Neural progenitor cell (in vitro differentiated cells): Measurements from ENCODE around the gene PPFIA1. TPM values are rescaled to one million over a fixed set of nuclear protein-coding genes. Genes with fewer than 3 reads are reported as not detected.

Experiments used
- DNase-seq: peaks from one replicate; pipeline ENCODE4 v3.0.0-alpha.2; 2016; ENCODE audit warnings: low spot score
- H2AFZ ChIP-seq: fragments of 200-600 bp; sonication (generic); replicated peaks from 2 replicates; pipeline ENCODE4 v1.6.1; 2016; ENCODE audit warnings: antibody characterized with exemption
- H3F3A ChIP-seq: fragments of 200-600 bp; sonication (generic); 2 replicates; pipeline ENCODE4 v1.6.1; 2016; ENCODE audit warnings: antibody characterized with exemption, low read depth
- H3K27ac ChIP-seq: fragments of 200-600 bp; sonication (generic); 2 replicates; pipeline ENCODE4 v1.5.1; 2016; ENCODE audit warnings: mild to moderate bottlenecking
- H3K27me3 ChIP-seq: fragments of 200-600 bp; sonication (generic); 2 replicates; pipeline ENCODE4 v1.6.1; 2016; ENCODE audit warnings: mild to moderate bottlenecking, moderate library complexity
- H3K36me3 ChIP-seq: fragments of 200-600 bp; sonication (generic); 2 replicates; pipeline ENCODE4 v1.5.1; 2016
- H3K4me1 ChIP-seq: fragments of 200-600 bp; sonication (generic); 2 replicates; pipeline ENCODE4 v1.6.1; 2016; ENCODE audit warnings: mixed run types
- H3K4me2 ChIP-seq: fragments of 200-600 bp; sonication (generic); 2 replicates; pipeline ENCODE4 v1.6.1; 2016
- H3K4me3 ChIP-seq: fragments of 200-600 bp; sonication (generic); 2 replicates; pipeline ENCODE4 v1.5.1; 2016
- H3K79me2 ChIP-seq: fragments of 200-600 bp; sonication (generic); 2 replicates; pipeline ENCODE4 v1.6.1; 2016; ENCODE audit warnings: low read depth
- H3K9ac ChIP-seq: fragments of 200-600 bp; sonication (generic); 2 replicates; pipeline ENCODE4 v1.6.1; 2016
- H3K9me3 ChIP-seq: fragments of 200-600 bp; sonication (generic); 2 replicates; pipeline ENCODE4 v1.5.1; 2016; ENCODE audit warnings: low read depth
- H4K20me1 ChIP-seq: fragments of 200-600 bp; sonication (generic); 2 replicates; pipeline ENCODE4 v1.6.1; 2016; ENCODE audit warnings: low read depth
- H3K27ac Mint-ChIP-seq: 3 replicates; pipeline ENCODE4 v1.8.0; 2021; ENCODE audit warnings: mixed read lengths
- H3K27me3 Mint-ChIP-seq: 2 replicates; pipeline ENCODE4 v1.8.0; 2022; ENCODE audit warnings: low read depth, mild to moderate bottlenecking, inconsistent platforms, moderate library complexity, mixed read lengths; ENCODE audit not compliant: insufficient read depth
- H3K36me3 Mint-ChIP-seq: 3 replicates; pipeline ENCODE4 v1.8.0; 2021; ENCODE audit warnings: mixed read lengths
- H3K4me1 Mint-ChIP-seq: 3 replicates; pipeline ENCODE4 v1.8.0; 2021; ENCODE audit warnings: mixed read lengths
- H3K4me3 Mint-ChIP-seq: 3 replicates; pipeline ENCODE4 v1.8.0; 2021; ENCODE audit warnings: mild to moderate bottlenecking, moderate library complexity, mixed read lengths
- H3K9me3 Mint-ChIP-seq: 3 replicates; pipeline ENCODE4 v1.8.0; 2020; ENCODE audit warnings: mixed read lengths
- EZH2 ChIP-seq: fragments of 200-600 bp; sonication (generic); IDR thresholded peaks from 2 replicates; pipeline ENCODE4 v1.6.1; 2017; ENCODE audit warnings: antibody characterized with exemption, mild to moderate bottlenecking, moderate library complexity
- EZH2phosphoT487 ChIP-seq: fragments of 200-600 bp; sonication (generic); IDR thresholded peaks from 2 replicates; pipeline ENCODE4 v1.6.1; 2017; ENCODE audit warnings: antibody characterized with exemption
- total RNA-seq: library from RNA; depleted of rRNA; stranded (reverse); fragments of >200 nt; gene quantifications from 2 replicates; pipeline ENCODE4 v1.2.3, GENCODE V29; 2015; ENCODE audit warnings: low replicate concordance
- TF ChIP-seq, protein P1 (sequence below): fragments of 200-600 bp; sonication (generic); IDR thresholded peaks from 2 replicates; pipeline ENCODE4 v1.5.1; 2017; ENCODE audit warnings: antibody characterized with exemption, mild to moderate bottlenecking

PPFIA1 gene
- total RNA-seq, 1 donor from 2014 or later = 42.6 TPM

DNA sequence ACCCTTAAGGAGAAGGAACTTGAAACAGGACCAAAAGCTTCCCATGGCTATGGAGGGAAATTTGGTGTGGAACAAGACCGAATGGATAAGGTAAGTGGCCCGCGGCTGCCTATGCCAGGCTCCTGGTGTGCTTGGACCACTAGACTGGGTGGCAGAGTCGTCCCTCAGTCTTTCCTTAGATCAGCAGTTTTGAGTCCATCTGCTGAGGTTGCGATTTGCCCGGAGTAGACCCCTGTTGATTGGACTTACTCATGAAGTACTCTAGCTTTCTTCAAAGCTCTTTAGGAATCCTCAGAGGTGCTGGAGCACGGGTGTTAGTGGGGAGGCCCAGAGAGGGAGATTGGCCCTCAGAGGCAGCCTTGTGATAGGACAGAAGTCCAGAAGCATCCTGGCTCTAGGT lies 139.4 kb downstream of the PPFIA1 start:
- TF ChIP-seq EZH2 (no peak), EZH2phosphoT487 (no peak)
- TF ChIP-seq, protein P1, sequence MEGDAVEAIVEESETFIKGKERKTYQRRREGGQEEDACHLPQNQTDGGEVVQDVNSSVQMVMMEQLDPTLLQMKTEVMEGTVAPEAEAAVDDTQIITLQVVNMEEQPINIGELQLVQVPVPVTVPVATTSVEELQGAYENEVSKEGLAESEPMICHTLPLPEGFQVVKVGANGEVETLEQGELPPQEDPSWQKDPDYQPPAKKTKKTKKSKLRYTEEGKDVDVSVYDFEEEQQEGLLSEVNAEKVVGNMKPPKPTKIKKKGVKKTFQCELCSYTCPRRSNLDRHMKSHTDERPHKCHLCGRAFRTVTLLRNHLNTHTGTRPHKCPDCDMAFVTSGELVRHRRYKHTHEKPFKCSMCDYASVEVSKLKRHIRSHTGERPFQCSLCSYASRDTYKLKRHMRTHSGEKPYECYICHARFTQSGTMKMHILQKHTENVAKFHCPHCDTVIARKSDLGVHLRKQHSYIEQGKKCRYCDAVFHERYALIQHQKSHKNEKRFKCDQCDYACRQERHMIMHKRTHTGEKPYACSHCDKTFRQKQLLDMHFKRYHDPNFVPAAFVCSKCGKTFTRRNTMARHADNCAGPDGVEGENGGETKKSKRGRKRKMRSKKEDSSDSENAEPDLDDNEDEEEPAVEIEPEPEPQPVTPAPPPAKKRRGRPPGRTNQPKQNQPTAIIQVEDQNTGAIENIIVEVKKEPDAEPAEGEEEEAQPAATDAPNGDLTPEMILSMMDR = no peak
- peaks cover 17% of the 10 kb centered on the region for H4K20me1 ChIP-seq
- no peak overlapping the region for H3K27ac ChIP-seq
- peaks cover 5% of the 10 kb centered on the region for H3K4me1 ChIP-seq
- H3K4me3 ChIP-seq = no peak overlapping the region
- H3K36me3 ChIP-seq = no peaks in the 10 kb centered on the region
- H3K4me3 Mint-ChIP-seq = no peak overlapping the region
- H3K27me3 Mint-ChIP-seq = no peaks in the 10 kb centered on the region
- no peak overlapping the region for H2AFZ ChIP-seq
- H3K27ac Mint-ChIP-seq = no peak overlapping the region
- no peak overlapping the region for H3K9ac ChIP-seq
- H3K79me2 ChIP-seq = peaks cover 25% of the 10 kb centered on the region
- peaks cover 6% of the 10 kb centered on the region for H3K4me1 Mint-ChIP-seq
- no peaks in the 10 kb centered on the region for H3K9me3 ChIP-seq
- no peaks in the 10 kb centered on the region for H3K27me3 ChIP-seq
- DNase-seq = no peak
- no peaks in the 10 kb centered on the region for H3K9me3 Mint-ChIP-seq
- H3K36me3 Mint-ChIP-seq = peaks cover 30% of the 10 kb centered on the region
- H3K4me2 ChIP-seq = no peak overlapping the region
- H3F3A ChIP-seq = no peaks in the 10 kb centered on the region

DNA sequence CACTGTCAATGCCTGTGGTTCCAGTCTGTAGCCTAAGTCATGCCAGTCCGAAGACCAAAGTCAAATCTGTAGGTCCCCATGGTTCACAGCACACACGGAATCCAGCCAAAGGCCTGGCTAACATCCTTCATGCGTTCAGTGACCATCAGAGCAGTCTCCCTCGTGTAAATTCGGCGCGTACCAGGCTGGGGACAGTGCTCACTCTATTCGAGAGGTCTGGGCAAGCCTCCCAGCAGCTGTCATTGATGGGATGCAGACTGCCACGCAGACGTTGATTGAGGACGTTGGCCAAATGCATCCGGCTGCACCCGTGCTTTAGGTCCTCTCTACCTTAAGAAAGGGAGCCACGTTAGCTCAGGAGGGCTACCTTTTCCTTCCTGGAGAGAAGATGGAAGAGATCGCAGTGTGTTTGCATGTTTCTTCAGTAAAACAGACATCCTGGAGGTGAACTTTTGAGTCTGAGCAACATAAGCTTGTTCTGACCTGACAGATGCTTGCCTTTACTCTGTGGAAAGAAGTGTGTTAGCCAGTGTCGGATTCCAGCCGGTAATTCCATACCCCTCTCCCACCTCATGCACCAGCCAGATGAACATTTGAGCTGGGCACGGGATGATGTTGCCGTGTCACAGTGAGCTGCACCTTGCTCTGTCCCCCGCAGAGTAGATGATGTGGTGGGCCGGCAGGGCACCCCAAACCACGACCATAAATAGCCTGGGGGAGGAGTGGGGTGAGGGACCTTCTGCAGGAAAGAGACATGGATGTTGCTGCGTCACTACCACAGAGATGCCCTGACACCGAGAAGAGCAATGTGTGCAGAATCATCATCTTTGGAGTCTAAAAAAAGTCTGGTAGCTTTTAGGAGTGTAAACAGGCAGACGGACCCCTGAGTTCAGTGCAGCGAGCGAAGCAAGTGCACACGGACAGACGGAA lies 140.1 kb downstream of the PPFIA1 start:
- no peak overlapping the region for H3K9ac ChIP-seq
- H3K4me1 ChIP-seq = no peaks in the 10 kb centered on the region
- peaks cover 30% of the 10 kb centered on the region for H3K36me3 Mint-ChIP-seq
- DNase-seq = no peak
- no peaks in the 10 kb centered on the region for H3K9me3 Mint-ChIP-seq
- H3K36me3 ChIP-seq = no peaks in the 10 kb centered on the region
- peaks cover 4% of the 10 kb centered on the region for H3K4me1 Mint-ChIP-seq
- no peak overlapping the region for H2AFZ ChIP-seq
- peaks cover 10% of the 10 kb centered on the region for H4K20me1 ChIP-seq
- H3K4me3 ChIP-seq = no peak overlapping the region
- no peaks in the 10 kb centered on the region for H3F3A ChIP-seq
- no peak overlapping the region for H3K4me3 Mint-ChIP-seq
- TF ChIP-seq EZH2phosphoT487 (no peak), EZH2 (no peak)
- TF ChIP-seq, protein P1 = no peak
- H3K79me2 ChIP-seq = peaks cover 18% of the 10 kb centered on the region
- H3K27ac ChIP-seq = no peak overlapping the region
- no peak overlapping the region for H3K27ac Mint-ChIP-seq
- H3K27me3 ChIP-seq = no peaks in the 10 kb centered on the region
- no peak overlapping the region for H3K4me2 ChIP-seq
- H3K27me3 Mint-ChIP-seq = no peaks in the 10 kb centered on the region
- no peaks in the 10 kb centered on the region for H3K9me3 ChIP-seq

DNA sequence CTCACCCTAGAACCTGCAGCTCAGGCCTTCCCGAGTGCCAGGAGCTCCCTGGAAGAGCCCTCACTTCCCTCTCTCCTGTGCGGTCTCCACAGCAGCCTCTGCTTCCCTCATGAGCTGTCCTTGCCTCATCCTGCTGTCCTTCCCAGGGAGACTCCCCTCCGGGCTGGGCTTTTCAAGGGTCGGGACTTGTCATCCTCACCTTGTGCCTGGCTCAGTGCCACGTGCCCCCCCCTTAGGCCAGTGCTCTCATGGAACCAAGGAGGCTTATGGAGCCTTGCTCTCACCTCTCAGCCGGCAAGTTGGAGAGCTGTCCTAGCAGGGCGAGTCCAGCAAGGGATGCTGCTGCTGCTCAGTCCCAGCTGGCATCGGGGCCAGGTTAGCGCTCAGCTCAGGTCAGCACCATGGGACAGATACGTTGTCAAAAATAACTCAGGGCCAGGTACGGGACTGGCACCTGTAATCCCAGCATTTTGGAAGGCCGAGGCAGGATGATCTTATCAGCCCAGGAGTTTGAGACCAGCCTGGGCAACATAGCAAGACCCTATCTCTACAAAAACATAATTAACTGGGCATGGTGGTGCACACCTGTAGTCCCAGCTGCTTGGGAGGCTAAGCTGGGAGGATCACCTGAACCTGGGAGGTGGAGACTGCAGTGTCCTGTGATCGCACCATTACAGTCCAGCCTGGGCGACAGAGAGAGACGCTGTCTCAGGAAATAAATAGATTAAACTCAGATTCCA lies 141.4 kb downstream of the PPFIA1 start:
- H3K9me3 ChIP-seq = no peaks in the 10 kb centered on the region
- Mint-ChIP-seq H3K27ac (no peak overlapping the region), H3K4me1 (peaks cover 4% of the 10 kb centered on the region), H3K9me3 (no peaks in the 10 kb centered on the region), H3K36me3 (peaks cover 32% of the 10 kb centered on the region), H3K4me3 (no peak overlapping the region), H3K27me3 (no peaks in the 10 kb centered on the region)
- H3K27ac ChIP-seq = no peak overlapping the region
- H3K9ac ChIP-seq = no peak overlapping the region
- H3K36me3 ChIP-seq = no peaks in the 10 kb centered on the region
- DNase-seq = no peak
- H3K79me2 ChIP-seq = peaks cover 5% of the 10 kb centered on the region
- no peak overlapping the region for H2AFZ ChIP-seq
- no peaks in the 10 kb centered on the region for H3K4me1 ChIP-seq
- no peaks in the 10 kb centered on the region for H4K20me1 ChIP-seq
- TF ChIP-seq EZH2phosphoT487 = no peak
- TF ChIP-seq, protein P1 = no peak
- no peaks in the 10 kb centered on the region for H3F3A ChIP-seq
- H3K4me2 ChIP-seq = no peak overlapping the region
- H3K27me3 ChIP-seq = no peaks in the 10 kb centered on the region
- no peak overlapping the region for H3K4me3 ChIP-seq
